NCI-H510A treated with DMSO at 0.1 percent for 48 hours (cell line): Measurements from ENCODE around the gene WWTR1.

Source experiments
- DNase-seq: peaks from one replicate; lab custom pipeline; 2025; lab: John Stamatoyannopoulos, UW

Gene WWTR1

GRCh38 chr3:149495581-149496125 lies 162.2 kb downstream of the WWTR1 start:
- no peak for DNase-seq

- no peak for DNase-seq
Observed at GRCh38 chr3:149494759-149495580, 162.9 kb downstream of the WWTR1 start.

GRCh38 chr3:149494022-149494758 lies 163.6 kb downstream of the WWTR1 start:
- DNase-seq = peak; percentile 54

- DNase-seq = no peak
Observed at GRCh38 chr3:149493315-149494021, 164.4 kb downstream of the WWTR1 start.

GRCh38 chr3:149490260-149490971 lies 167.4 kb downstream of the WWTR1 start:
- DNase-seq = no peak

GRCh38 chr3:149489060-149489690 lies 168.7 kb downstream of the WWTR1 start:
- DNase-seq = no peak

GRCh38 chr3:149487598-149488197 lies 170.1 kb downstream of the WWTR1 start:
- no peak for DNase-seq

- no peak for DNase-seq
Observed at GRCh38 chr3:149486726-149487125, 171.1 kb downstream of the WWTR1 start.

GRCh38 chr3:149481491-149481890 lies 176.3 kb downstream of the WWTR1 start:
- no peak for DNase-seq

- no peak for DNase-seq
Observed at GRCh38 chr3:149481056-149481455, 176.8 kb downstream of the WWTR1 start.

GRCh38 chr3:149480326-149481017 lies 177.4 kb downstream of the WWTR1 start:
- DNase-seq = peak; percentile 76

- DNase-seq = no peak
Observed at GRCh38 chr3:149479621-149480325, 178.1 kb downstream of the WWTR1 start.

- DNase-seq = no peak
Observed at GRCh38 chr3:149476225-149476624, 181.6 kb downstream of the WWTR1 start.

GRCh38 chr3:149475451-149476060 lies 182.3 kb downstream of the WWTR1 start:
- DNase-seq = no peak

- DNase-seq = no peak
Observed at GRCh38 chr3:149474250-149474817, 183.5 kb downstream of the WWTR1 start, which contains the start of gene TM4SF4. Gene TM4SF4, plus strand, starts transcription at chr3:149474697. Its CDS starts 181 bp downstream, at chr3:149474878.

GRCh38 chr3:149473357-149474249 lies 184.2 kb downstream of the WWTR1 start:
- peak; percentile 51 for DNase-seq

- peak; percentile 48 for DNase-seq
Observed at GRCh38 chr3:149472030-149472797, 185.6 kb downstream of the WWTR1 start.
